Activated CD4-positive, alpha-beta T cell treated with anti-CD3 and anti-CD28 coated beads, Interleukin-2, Interleukin-4, amounts not matched to agents 100 ng/mL and 50 ng/mL, durations not matched to agents 16 hours and 8 hours (primary cell): Measurements from ENCODE around the gene TOM1L2.
"Not testable (repeated sequence)": the region's sequence is repeated elsewhere in the genome, so short reads cannot be mapped to it uniquely, and the experiment has no call there.

Experiments
- DNase-seq: peaks from one replicate; pipeline ENCODE4 v3.0.0-alpha.2; 2020; ENCODE audit warnings: low spot score

The TOM1L2 gene

DNA sequence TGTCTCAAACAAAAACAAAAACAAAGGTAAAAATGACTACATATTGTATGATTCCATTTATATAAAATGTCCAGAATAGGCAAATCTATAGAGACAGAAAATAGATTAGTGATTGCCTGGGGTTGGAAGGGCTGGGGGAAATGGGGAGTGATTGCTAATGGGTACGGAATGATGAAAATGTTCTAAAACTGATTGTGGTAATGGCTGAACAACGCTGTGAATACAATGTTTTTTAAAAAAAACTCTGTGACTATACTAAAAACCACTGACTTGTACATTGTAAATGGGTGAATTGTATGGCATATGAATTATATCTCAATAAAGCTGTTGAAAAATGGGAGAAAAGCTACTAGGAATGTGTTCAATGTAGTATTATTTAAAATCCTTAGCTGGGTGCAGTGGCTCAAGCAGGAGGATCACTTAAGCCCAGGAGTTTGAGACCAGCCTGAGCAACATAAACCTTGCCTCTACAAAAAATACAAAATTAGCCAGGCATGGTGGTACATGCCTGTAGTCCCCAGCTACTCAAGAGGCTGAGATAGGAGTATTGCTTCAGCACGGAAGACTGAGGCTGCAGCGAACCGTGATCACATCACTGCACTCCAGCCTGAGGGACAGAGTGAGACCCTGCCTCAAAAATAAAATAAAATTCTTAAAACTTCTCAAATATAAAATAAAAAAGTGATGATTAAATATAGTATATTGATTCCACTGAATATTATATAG is 47.9 kb downstream of the TOM1L2 start:
- no peak for DNase-seq

DNA sequence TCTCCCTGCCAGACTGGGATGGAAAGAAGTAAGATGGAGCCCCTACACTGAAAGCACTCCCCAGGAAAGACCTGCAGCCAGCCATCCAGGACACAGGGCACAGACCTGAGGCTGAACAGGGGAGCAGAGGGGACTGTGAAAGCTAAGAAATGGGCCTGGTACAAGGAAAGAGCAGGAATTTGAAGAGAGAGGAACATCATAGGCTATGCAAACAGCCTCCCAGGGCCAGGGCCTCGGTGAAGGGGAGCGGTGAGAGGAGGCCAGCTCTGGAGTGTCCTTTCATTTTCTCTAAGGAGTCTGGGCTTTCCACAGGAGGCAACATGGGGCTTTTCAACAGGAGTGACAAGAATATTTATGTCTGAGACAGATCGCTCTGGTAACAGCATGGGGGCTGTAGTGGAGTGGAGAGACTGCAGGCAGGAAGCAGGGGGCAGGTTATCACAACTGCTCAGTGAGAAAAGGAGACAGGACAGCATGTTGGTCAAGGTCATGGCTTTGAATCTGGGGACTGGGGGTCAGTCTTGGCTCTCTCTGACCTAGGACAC is 50.1 kb downstream of the TOM1L2 start:
- no peak for DNase-seq

DNA sequence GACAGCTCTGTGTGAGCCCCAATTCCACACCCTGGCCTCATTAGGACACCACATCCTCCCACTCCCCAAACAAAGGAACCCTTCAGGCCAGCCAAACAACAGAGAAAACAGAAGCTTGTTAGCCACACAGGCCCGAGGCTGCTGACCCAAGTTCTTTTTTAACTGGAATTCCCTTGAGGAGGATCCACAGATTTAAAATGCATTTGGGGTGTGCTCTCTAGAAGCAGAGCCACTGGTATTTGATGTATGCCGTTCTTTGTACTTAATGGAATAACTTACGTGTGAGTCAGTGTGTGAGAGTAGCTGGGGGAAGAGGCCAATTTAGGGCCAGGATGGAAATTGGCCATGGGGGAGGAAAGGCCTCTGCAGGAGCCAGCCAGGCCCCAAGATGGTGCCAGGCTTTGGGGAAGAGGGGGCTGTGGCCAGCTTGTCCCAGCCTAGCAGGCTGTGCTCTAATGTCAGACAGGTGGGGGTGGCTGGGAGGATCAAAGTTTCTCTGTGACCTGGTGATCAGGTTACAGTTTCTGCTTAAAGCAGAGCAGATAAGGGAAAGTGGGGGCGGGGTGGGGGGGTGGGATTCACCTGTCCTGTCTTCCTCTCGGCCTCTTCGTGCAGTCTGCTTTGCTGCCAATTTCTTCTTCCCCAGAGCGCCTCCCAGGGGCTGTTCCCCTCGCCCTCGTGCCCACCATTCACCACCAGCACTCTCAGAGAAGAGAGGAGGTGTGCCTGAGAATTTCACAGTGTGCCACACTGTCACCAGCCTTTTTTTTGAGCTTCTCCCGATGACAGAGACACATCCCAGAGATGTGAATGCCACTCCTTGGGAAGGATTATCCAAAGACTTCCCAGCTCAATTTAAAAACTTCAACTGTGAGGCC is 50.8 kb downstream of the TOM1L2 start:
- DNase-seq = no peak

DNA sequence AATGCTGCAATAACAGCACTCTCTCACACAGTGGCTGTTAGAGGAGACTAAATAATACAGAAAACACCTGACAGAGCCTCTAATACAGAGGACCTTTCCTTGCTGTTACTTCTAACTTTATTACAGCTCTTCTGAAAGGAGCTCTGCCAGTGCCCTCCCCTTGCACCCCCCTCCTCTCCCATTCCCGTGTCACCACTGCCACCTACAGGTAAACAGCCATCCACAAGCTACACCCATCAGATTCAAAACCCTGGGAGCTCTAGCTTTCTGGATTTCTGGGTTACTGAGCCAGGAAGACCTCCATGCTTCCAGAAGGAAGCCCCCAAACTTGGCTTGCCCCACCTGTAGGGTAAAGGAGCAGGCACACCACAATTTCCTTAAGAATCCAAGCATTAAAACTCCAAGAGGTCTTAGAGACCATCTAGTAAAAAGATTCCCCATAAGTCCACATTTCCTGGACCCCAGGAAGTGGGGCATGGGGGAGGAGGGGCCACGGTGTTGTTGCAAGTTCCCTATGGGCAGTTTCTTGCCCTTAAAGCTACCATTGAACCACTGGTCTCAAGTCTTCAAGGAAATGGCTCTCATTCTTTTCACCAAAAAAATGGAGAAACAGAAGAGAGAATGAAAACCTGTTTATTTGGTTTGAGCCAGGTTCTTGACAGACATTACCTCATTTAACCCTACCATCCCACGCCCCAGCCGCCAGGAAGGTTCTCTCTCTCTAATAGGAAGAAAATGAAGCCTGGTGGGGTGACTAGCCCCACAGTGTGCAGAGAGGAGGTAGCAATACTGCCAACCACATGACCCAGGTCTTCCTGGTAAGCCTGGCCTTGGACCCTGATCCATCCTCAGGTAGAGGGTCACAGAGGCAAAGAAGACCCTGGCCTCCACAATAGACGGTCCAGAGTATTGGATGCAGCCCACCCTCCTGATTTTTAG is 52.8 kb downstream of the TOM1L2 start:
- peak; percentile 58 for DNase-seq

DNA sequence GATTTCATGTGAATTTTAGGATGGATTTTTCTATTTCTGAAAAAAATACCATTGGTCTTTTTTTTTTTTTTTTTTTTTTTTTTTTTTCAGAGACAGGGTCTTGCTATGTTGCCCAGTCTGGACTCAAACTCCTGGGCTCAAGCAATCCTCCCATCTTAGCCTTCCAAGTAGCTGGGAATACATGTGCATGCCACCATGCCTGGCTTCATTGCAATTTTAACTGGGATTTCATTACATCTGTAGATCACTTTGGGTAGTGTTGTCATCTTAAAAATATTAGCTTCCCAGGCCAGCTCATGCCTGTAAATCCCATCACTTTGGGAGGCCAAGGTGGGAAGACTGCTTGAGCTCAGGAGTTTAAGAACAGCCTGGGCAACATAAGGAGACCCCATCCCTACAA is 54.8 kb downstream of the TOM1L2 start:
- DNase-seq = no peak

DNA sequence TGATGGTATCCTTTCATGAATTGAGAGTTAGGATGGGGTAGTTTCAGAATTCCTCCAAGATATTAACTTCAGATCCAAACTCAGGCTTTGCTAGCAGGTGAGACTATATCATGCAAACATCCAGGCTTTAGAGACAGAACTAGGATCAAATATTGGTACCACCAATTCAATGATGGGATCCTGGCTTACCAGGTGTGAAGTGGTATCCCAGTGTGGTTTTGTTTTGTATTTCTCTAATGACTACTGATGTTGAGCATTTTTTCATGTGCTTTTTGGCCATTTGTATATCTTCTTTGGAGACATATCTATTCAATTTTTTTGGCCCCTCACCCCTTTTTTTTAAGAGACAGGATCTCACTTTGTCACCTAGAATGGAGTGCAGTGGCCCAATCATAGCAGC is 57.0 kb downstream of the TOM1L2 start:
- DNase-seq = no peak

DNA sequence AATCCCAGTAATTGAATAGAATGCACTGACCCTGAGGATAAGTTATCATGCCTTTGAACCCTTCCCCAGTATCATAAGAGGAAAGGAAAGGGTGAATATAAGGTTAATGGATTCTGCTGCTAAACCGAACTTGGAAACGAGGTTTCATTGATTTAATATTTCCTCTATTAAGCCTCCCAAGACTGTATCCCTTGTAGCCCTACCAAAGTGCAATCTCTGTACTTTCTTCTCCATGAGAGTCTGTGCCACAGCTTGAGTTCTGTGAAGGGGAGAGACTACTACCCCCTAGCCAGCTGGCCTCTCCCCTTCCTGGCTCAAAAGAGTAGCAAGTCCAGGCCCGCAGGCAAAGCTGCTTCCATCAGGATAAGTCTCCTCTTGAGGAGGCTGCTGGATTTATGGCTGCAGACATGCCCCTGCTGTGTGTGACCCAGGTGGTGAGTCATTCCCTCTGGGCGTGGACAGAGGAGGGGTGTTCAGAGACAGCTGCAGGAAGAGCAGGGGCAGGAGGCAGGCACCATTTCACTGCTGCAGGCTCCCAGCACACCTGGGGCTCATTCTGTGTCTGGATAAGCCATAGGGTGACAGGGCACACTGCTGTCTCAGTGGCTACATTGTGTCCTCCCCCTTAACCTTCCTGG is 58.4 kb downstream of the TOM1L2 start:
- DNase-seq = peak; percentile 22

DNA sequence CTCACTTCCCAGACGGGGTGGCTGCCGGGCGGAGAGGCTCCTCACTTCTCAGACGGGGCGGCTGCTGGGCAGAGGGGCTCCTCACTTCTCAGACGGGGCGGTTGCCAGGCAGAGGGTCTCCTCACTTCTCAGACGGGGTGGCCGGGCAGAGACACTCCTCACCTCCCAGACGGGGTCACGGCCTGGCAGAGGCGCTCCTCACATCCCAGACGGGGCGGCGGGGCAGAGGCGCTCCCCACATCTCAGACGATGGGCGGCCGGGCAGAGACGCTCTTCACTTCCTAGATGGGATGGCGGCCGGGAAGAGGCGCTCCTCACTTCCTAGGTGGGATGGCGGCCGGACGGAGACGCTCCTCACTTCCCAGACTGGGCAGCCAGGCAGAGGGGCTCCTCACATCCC is 59.9 kb downstream of the TOM1L2 start:
- DNase-seq = not testable (repeated sequence)

DNA sequence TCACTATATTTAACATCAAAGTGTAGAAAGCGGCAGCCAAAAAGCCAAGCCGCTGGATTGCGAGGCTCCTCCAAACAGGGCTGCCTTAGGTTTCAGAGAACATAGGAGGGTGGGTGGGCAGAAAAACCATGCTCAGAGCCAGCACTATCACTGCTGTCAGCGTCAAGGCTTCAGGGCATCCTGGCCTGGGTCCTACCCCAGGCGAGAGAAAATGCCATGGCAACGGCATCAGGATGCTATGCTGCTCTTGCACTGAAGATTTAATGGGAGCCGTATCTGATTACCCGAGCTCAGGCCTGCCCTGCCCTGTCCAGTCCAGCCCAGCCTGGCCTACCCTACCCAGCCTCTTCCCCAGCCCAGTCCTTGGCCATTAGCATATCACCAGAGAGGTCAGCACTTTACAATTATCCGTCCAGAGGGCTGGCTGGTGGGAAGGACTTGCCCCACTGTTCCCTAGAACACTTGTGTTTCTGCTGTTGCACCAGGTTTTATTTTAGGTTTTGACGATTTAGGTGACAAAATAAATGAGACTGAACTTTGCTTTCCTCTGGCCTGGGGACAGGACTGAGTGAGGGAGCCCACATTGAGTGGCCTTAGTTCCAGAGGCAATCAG is 61.1 kb downstream of the TOM1L2 start:
- no peak for DNase-seq

DNA sequence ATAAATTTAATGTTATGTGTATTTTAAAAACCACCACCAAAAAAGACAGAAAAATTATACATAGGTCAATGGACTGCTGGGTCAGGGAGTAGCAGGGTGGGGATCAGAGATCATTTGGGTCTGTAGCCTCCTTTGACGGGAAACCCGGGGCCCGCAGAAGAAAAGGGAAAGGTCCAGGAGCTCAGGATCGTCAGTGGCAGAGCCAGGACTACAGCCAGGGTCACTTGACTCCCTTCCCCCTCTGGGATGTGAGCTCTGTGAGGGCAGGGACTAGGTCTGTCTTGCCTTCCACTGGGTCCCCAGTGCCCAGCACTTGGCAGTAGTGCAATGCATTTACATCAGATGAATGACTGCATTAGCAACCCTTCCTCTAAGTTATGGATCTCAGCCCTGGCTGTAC is 62.1 kb downstream of the TOM1L2 start:
- no peak for DNase-seq

DNA sequence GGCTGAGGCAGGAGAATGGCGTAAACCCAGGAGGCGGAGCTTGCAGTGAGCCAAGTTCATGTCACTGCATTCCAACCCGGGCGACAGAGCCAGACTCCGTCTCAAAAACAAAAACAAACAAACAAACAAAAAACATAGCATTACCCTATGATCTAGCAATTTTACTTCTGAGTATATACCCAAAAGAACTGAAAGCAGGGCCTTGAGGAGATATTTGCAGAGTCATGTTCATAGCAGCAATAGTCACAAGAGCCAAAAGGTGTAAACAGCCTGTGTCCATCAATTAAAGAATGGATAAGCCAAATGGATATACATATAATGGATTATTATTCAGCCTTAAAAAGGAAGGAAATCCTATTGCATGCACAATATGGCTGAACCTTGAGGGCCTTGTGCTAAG is 63.1 kb downstream of the TOM1L2 start:
- DNase-seq = no peak

DNA sequence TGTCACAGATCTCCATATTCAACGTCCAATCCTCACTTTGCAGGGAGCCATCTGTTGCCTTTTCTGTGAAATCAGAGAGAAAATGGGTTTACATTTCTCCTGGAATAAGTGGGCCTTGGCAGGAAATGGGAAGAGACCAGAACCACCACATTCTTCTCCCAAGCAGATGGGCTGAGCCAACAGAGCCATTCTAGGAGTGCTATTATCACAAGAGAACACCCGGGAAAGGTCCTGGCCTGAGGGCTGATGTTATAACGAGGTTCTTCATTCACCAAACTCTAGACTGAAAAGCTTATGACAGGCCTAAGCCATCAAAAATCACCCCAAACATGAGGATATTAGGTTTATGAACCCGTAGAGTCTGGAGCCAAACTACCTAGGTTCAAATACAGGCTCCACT is 64.7 kb downstream of the TOM1L2 start:
- DNase-seq = no peak

DNA sequence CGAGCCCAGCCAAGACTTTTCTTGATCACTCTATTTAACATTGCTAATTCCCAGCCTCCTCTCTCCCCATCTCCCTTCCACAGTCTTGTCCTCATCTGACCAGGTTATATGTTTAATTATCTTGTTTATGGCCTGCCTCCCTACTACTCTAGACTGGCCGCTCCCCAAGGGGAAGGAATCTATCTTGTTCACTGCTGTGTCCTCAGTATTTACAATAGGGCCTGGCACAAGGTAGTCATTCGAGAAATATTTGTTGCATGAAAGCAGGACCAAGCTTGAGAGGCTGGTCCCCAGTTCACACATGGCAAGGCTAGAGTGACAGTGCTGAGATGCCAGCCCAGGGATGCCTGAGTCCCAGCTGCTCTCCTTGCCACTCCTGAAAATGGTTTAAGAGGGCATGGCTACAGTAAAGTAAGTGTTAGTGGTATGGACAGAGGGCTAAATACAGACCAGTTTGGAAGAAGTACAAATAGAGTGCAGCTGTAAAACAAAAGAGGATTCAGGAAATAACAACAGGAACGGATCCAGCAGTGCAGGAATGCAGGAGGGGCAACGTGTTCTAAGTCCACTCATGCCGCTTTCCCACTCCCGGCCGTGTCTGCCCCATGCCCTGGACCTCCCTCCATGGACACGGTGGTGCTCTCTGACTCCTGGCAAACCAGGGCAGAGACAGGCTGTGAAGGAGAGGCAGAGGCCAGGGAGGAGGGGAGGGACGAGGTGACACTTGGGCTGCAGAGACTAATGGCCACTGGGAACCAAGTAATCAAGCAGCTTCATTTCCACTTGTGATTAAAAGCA is 65.6 kb downstream of the TOM1L2 start:
- DNase-seq = no peak

DNA sequence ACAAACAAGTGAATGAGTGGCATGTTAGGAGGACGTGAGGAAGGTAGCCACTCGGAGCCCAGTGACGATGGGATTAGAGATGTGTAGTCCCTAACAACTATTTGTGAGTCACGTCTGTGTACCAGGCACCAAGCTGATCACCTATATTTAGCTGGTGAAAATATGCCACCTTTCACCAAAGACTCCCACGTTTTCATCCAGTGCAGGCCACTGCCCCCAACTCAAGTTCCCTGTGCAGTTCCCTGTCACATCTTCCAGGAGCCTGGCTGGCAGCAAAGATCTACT is 67.2 kb downstream of the TOM1L2 start:
- DNase-seq = no peak

DNA sequence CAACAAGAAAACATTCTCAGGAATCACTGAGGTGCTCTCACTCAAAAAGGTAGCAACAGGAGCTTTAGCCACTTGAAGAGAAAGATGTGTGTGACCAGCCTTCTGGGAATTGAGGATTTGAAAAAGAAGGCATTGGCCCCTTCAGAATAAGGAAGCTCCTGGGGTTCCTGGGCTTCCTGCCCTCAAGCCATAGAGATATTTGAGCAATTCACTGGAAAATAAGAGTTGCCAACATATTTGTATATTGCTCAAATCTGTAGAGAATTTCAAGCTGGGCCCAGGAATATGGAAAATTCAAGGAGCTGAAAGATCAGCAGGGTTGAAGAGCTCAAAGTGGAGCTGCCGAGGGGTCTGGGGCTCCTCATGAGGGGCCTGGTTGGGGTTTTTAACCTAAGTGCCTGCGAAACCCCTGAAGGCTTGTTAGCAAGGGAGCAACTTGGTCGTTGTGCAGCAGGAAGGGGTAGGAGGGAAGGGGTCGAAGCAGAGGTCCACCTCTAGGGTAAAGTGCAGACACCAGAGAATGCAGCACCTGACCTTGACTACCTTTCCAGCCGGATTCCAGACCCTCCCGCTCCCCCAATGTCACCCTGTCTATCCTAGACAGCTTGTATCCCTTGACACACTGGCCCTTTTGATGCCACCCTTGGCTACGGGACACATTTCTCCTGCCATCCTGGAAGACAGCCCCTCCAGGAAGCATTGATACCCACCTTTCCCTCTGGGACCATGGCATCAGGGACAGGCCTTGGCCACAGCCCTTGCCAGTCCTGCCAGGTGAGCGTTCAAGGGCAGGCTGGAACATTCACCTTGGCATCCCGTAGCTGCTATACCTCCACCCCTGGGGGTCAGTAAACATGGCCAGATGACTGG is 67.8 kb downstream of the TOM1L2 start:
- no peak for DNase-seq

DNA sequence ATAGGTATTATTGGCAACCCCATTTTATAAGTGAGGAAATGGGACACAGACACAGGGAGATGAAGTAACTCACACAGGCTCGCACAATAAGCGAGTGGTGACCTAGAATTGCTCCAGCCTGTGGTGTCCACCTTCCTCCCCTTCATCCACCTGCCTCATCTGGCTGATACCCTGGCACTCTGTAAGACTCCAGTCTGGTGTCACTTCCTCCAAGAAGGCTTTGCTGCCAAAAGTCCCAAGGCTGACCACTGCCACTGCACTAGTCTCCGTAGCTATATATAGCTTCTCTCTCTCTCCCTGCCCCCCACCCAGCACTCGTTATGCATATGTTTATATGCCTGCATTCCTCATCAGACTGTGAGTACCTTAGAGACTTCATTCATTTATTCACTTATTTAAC is 69.3 kb downstream of the TOM1L2 start:
- DNase-seq = no peak

DNA sequence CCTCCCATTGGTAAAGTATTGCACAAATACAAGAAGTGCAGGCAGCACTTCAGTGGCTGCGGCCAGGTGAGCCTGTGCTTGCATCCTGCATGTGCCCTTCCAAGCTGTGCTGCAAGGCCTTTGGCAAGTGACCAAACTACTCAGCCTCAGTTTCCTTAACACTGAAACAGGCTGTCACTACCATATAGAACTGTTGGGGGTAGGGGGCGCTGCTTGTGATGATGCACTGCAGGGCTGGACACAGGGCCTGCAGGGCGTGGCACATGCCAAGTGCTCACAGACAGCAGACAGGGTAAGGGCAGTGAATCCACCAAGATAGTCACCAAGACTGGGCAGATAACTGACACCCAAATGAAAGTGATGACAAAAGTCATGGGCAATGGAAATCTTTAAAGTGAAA is 69.8 kb downstream of the TOM1L2 start:
- no peak for DNase-seq

DNA sequence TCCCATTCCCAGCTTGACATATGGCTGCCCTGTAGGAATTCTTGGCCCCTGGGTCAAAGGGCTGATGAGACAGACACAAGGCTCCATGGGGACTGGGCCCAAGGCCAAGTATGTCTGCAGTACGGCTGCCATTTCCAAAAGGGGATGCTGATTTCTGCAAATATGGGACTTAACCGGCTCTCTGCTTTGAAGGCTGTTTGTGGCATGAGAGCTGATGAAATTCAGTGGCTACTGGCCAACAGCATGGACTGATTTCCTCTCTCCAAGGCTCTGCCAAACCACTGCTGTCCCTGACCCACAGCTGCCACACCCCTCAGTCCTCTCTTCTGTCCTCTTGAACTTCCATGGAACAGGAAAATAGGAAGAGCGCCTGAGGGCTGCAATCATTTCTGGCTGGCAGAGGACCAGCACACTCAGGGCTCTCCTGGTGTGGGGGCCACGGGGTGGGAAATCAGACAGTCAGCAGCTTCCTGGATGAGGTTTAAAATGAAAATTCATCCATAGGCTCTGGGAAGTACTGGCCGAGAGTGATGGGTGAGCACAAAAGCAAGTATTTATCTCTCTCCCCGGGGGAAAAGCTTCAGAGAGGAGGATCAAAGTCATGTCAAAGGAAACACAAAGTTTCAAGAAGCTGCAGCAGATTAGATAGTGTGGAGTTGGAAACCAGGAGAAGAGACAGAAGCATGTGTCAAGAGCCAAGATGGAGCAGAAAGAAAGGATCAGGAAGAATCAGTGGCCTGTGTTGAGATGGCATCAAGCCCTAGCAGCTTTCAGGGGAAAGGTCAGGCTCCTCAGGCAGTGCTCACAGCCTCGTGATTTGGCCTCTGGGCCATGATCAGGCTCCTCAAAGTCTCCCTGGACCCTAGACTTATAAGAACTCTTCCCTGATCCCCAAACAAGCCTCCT is 71.3 kb downstream of the TOM1L2 start:
- no peak for DNase-seq

DNA sequence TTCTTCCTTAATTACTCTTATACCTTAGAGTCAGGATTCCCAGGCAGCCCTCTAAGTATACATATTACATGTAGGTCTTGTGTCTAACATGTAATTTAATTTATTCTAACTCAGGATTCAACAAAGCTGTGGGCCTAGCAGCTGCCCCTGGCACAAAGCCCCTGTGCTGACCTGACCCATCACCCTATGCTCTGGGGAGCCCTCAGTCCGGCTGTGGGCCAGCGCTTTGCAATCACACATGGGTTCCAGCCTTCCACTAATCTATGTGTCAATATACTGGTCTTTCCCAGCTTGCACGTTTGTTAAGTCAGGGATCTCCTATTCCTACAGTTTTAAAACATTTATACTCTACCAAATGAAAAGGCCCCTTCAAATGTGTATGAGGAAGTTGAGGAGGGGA is 72.7 kb downstream of the TOM1L2 start:
- no peak for DNase-seq
